ENCODE results near the gene MEP1B. TPM values are rescaled to one million over a fixed set of nuclear protein-coding genes. Genes with fewer than 3 reads are reported as not detected.

MEP1B gene
- not detected in 2 replicates for total RNA-seq

- no peaks in the 10 kb centered on the region for H3K36me3 ChIP-seq (ENCODE audit: control insufficient read depth, insufficient read depth, low read length)
- H3K27me3 ChIP-seq (ENCODE audit: control insufficient read depth, insufficient read depth, low read length) = no peaks in the 10 kb centered on the region
- TF ChIP-seq, protein P1, sequence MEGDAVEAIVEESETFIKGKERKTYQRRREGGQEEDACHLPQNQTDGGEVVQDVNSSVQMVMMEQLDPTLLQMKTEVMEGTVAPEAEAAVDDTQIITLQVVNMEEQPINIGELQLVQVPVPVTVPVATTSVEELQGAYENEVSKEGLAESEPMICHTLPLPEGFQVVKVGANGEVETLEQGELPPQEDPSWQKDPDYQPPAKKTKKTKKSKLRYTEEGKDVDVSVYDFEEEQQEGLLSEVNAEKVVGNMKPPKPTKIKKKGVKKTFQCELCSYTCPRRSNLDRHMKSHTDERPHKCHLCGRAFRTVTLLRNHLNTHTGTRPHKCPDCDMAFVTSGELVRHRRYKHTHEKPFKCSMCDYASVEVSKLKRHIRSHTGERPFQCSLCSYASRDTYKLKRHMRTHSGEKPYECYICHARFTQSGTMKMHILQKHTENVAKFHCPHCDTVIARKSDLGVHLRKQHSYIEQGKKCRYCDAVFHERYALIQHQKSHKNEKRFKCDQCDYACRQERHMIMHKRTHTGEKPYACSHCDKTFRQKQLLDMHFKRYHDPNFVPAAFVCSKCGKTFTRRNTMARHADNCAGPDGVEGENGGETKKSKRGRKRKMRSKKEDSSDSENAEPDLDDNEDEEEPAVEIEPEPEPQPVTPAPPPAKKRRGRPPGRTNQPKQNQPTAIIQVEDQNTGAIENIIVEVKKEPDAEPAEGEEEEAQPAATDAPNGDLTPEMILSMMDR (IDR thresholded peaks at IDR 0.05; ENCODE audit: insufficient read depth, low read length, severe bottlenecking) = no peak
- FAIRE-seq (no peak), DNase-seq (ENCODE audit: low read depth) (no peak)
- no peak within 1 kb of the TSS for H3K4me3 ChIP-seq (ENCODE audit: low read depth, low read length)
Observed at GRCh38 chr18:32189790-32190189, at the start of gene MEP1B. TSS of gene MEP1B (plus strand) at chr18:32190039. CDS start at chr18:32190071, 32 bp downstream.

- no peaks in the 10 kb centered on the region for H3K36me3 ChIP-seq (ENCODE audit: control insufficient read depth, insufficient read depth, low read length)
- TF ChIP-seq, protein P1 (IDR thresholded peaks at IDR 0.05; ENCODE audit: insufficient read depth, low read length, severe bottlenecking) = no peak
- H3K27me3 ChIP-seq (ENCODE audit: control insufficient read depth, insufficient read depth, low read length) = no peaks in the 10 kb centered on the region
- no peak for FAIRE-seq
- DNase-seq (ENCODE audit: low read depth) = no peak
- H3K4me3 ChIP-seq (ENCODE audit: low read depth, low read length) = no peak overlapping the region
Observed at GRCh38 chr18:32148185-32148870, 41.5 kb upstream of the MEP1B start.

GRCh38 chr18:32152705-32153448 lies 37.0 kb upstream of the MEP1B start:
- H3K36me3 ChIP-seq (ENCODE audit: control insufficient read depth, insufficient read depth, low read length) = no peaks in the 10 kb centered on the region
- H3K4me3 ChIP-seq (ENCODE audit: low read depth, low read length) = no peak overlapping the region
- TF ChIP-seq, protein P1 (IDR thresholded peaks at IDR 0.05; ENCODE audit: insufficient read depth, low read length, severe bottlenecking) = no peak
- DNase-seq (ENCODE audit: low read depth) (no peak), FAIRE-seq (no peak)
- no peaks in the 10 kb centered on the region for H3K27me3 ChIP-seq (ENCODE audit: control insufficient read depth, insufficient read depth, low read length)

GRCh38 chr18:32156855-32157254 lies 33.0 kb upstream of the MEP1B start:
- Histone ChIP-seq H3K4me3 (ENCODE audit: low read depth, low read length) (no peak overlapping the region), H3K36me3 (ENCODE audit: control insufficient read depth, insufficient read depth, low read length) (no peaks in the 10 kb centered on the region), H3K27me3 (ENCODE audit: control insufficient read depth, insufficient read depth, low read length) (no peaks in the 10 kb centered on the region)
- no peak for DNase-seq (ENCODE audit: low read depth)
- FAIRE-seq = no peak
- TF ChIP-seq, protein P1 (IDR thresholded peaks at IDR 0.05; ENCODE audit: insufficient read depth, low read length, severe bottlenecking) = no peak

- Histone ChIP-seq H3K4me3 (ENCODE audit: low read depth, low read length) (no peak overlapping the region), H3K36me3 (ENCODE audit: control insufficient read depth, insufficient read depth, low read length) (no peaks in the 10 kb centered on the region), H3K27me3 (ENCODE audit: control insufficient read depth, insufficient read depth, low read length) (no peaks in the 10 kb centered on the region)
- DNase-seq (ENCODE audit: low read depth) (no peak), FAIRE-seq (no peak)
- TF ChIP-seq, protein P1 (IDR thresholded peaks at IDR 0.05; ENCODE audit: insufficient read depth, low read length, severe bottlenecking) = no peak
Observed at GRCh38 chr18:32157580-32157979, 32.3 kb upstream of the MEP1B start.

Data from bronchial epithelial cell (primary cell).